HepG2 (cell line): ENCODE measurements around the gene SYT11. TPM values are rescaled to one million over a fixed set of nuclear protein-coding genes. Genes with fewer than 3 reads are reported as not detected.

Source experiments
- CREM ChIP-seq, 2 experiments: sonication (generic) in 1 of 2; formaldehyde crosslinking in 1 of 2; IDR thresholded peaks; 2 replicates each; pipeline versions ENCODE4 v1.4.0 to v1.6.1; 2016 to 2020; ENCODE audit warnings: antibody characterized with exemption in 1 of 2, mild to moderate bottlenecking in 1 of 2, missing genetic modification reagents in 1 of 2
- ELF3 ChIP-seq: IDR thresholded peaks from 2 replicates; pipeline ENCODE4 v1.6.1; 2016; ENCODE audit warnings: missing genetic modification reagents, missing compliant biosample characterization
- ISL2 ChIP-seq: sonication (generic); formaldehyde crosslinking; IDR thresholded peaks from 2 replicates; pipeline ENCODE4 v1.5.0; 2020; ENCODE audit warnings: missing genetic modification reagents
- KLF11 ChIP-seq: IDR thresholded peaks from 2 replicates; pipeline ENCODE4 v1.6.1; 2016; ENCODE audit warnings: missing compliant biosample characterization
- MED1 ChIP-seq: sonication (generic); formaldehyde crosslinking; IDR thresholded peaks from 2 replicates; pipeline ENCODE4 v1.4.0; 2020; ENCODE audit warnings: missing genetic modification reagents
- NFYB ChIP-seq: sonication (generic); formaldehyde crosslinking; IDR thresholded peaks from 2 replicates; pipeline ENCODE4 v1.4.0; 2020; ENCODE audit warnings: missing genetic modification reagents
- PPARG ChIP-seq: conservative IDR thresholded peaks from 2 replicates; pipeline ENCODE4 v1.6.1; 2016; ENCODE audit warnings: missing biosample characterization, missing genetic modification reagents
- SAP130 ChIP-seq: IDR thresholded peaks from 2 replicates; pipeline ENCODE4 v1.6.1; 2016; ENCODE audit warnings: low read depth
- SNAPC2 ChIP-seq: sonication (generic); formaldehyde crosslinking; IDR thresholded peaks from 2 replicates; pipeline ENCODE4 v1.8.1; 2022; ENCODE audit warnings: mild to moderate bottlenecking, missing genetic modification reagents
- TOE1 ChIP-seq: sonication (generic); formaldehyde crosslinking; IDR thresholded peaks from 2 replicates; pipeline ENCODE4 v1.4.0; 2020; ENCODE audit warnings: mild to moderate bottlenecking, missing genetic modification reagents
- ZFP90 ChIP-seq: sonication (generic); formaldehyde crosslinking; IDR thresholded peaks from 2 replicates; pipeline ENCODE4 v1.8.0; 2022; ENCODE audit warnings: missing genetic modification reagents, mild to moderate bottlenecking, inconsistent platforms, borderline replicate concordance
- ZIK1 ChIP-seq: sonication (generic); formaldehyde crosslinking; IDR thresholded peaks from 2 replicates; pipeline ENCODE4 v1.5.0; 2020; ENCODE audit warnings: mild to moderate bottlenecking, low read depth, missing genetic modification reagents, borderline replicate concordance
- ZNF143 ChIP-seq: sonication (generic); formaldehyde crosslinking; IDR thresholded peaks from 2 replicates; pipeline ENCODE4 v1.4.0; 2020; ENCODE audit warnings: missing genetic modification reagents
- ZNF180 ChIP-seq: sonication (generic); formaldehyde crosslinking; IDR thresholded peaks from 2 replicates; pipeline ENCODE4 v1.4.0; 2020; ENCODE audit warnings: low read depth, missing genetic modification reagents, borderline replicate concordance
- ZNF251 ChIP-seq: sonication (generic); formaldehyde crosslinking; IDR thresholded peaks from 2 replicates; pipeline ENCODE4 v1.9.0; 2021; ENCODE audit warnings: mild to moderate bottlenecking, missing genetic modification reagents
- ZNF329 ChIP-seq: sonication (generic); formaldehyde crosslinking; IDR thresholded peaks from 2 replicates; pipeline ENCODE4 v1.9.0; 2021; ENCODE audit warnings: low read depth, mild to moderate bottlenecking, missing genetic modification reagents
- ZNF441 ChIP-seq: sonication (generic); formaldehyde crosslinking; IDR thresholded peaks from 2 replicates; pipeline ENCODE4 v1.7.0; 2021; ENCODE audit warnings: missing genetic modification reagents, borderline replicate concordance
- ZNF839 ChIP-seq: sonication (generic); formaldehyde crosslinking; IDR thresholded peaks from 2 replicates; pipeline ENCODE4 v1.4.0; 2020; ENCODE audit warnings: missing genetic modification reagents, mild to moderate bottlenecking, borderline replicate concordance
- ZSCAN31 ChIP-seq: sonication (generic); formaldehyde crosslinking; IDR thresholded peaks from 2 replicates; pipeline ENCODE4 v1.5.0; 2020; ENCODE audit warnings: low read depth, mild to moderate bottlenecking, missing genetic modification reagents
- polyA plus RNA-seq, 8 experiments: library from polyadenylated mRNA; depleted of rRNA in 3 of 8; stranded (reverse) in 7 of 8; unstranded in 1 of 8; fragments of >200 nt; fragmentation: Illumina TruSeq in 4 of 8; extraction: Trizol in 4 of 8; gene quantifications; 2 replicates each; pipeline versions ENCODE4 v1.2.1 to v1.2.3, GENCODE V29; 2011 to 2016; ENCODE audit warnings: low read depth in 4 of 8, missing spikeins in 1 of 8, mixed read lengths in 1 of 8; ENCODE audit not compliant: insufficient read depth in 1 of 8
- total RNA-seq, 5 experiments: library from RNA; depleted of rRNA; stranded (reverse); fragments of >200 nt; fragmentation: Illumina TruSeq; extraction: Trizol; gene quantifications; 2 replicates each; pipeline ENCODE4 v1.2.3, GENCODE V29; 2016; ENCODE audit warnings: low read depth in 1 of 5
- TF ChIP-seq, protein P1 (sequence below): sonication (generic); formaldehyde crosslinking; IDR thresholded peaks from 2 replicates; pipeline ENCODE4 v1.4.0; 2020; ENCODE audit warnings: missing genetic modification reagents
- TF ChIP-seq, protein P2 (sequence below): sonication (generic); formaldehyde crosslinking; IDR thresholded peaks from 2 replicates; pipeline ENCODE4 v1.4.0; 2020; ENCODE audit warnings: mild to moderate bottlenecking, missing genetic modification reagents
- TF ChIP-seq, protein P3 (sequence below): sonication (generic); formaldehyde crosslinking; conservative IDR thresholded peaks from 2 replicates; pipeline ENCODE4 v1.4.0; 2020; ENCODE audit warnings: missing genetic modification reagents
- TF ChIP-seq, protein P4 (sequence below): sonication (generic); formaldehyde crosslinking; IDR thresholded peaks from 2 replicates; pipeline ENCODE4 v1.5.0; 2020; ENCODE audit warnings: missing genetic modification reagents
- TF ChIP-seq, protein P5 (sequence below): IDR thresholded peaks from 2 replicates; pipeline ENCODE4 v1.6.1; 2016; ENCODE audit warnings: missing compliant biosample characterization, missing genetic modification reagents, borderline replicate concordance

Gene SYT11
- total and polyA plus RNA-seq, 2 of the 13 experiments (the other 11 are each of a cell fraction or from before 2014, with no cell fraction given), result 0.22 to 0.59 TPM

DNA sequence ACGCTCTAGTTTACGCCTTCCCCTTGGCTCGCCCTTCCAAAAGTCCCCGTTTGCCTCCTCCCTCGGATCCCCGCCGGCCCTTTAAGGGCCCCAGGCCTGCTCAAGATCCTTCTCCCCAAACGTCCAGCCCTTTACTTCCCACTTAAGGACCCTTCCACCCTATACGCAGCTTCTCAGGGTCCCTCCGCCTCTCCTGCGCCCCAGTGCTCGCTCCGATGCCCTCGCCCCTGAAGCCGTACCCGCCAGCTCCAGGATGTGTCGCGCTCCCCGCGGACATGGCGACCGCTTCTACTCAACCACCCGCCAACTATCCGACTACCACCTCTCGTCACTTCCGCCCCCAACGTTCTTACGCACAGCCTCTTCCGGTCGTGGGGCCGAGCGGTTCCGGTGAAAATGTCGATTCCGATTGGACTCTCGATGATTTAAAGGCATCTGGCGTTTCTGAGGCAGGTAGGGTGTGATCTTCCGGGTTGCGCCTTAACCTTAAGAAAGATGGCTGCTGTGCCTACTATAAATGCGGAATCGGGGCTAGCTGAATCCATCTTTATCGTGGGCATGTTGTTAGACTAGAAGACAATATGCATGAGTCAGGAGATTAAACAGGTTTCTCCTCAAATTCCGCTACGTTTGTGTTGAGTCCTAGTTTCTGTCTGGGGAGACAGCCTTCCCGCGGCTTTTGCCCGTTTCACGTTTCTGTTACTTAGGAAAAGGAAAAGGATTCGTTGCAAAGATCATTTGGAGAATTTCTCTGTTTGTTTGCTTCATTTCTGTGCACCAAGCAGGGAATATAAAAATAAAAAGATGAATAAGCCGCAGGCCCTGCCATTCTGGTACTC is 74.9 kb downstream of the SYT11 start, which contains the start of gene KHDC4 (continued):
- TF ChIP-seq, protein P1, sequence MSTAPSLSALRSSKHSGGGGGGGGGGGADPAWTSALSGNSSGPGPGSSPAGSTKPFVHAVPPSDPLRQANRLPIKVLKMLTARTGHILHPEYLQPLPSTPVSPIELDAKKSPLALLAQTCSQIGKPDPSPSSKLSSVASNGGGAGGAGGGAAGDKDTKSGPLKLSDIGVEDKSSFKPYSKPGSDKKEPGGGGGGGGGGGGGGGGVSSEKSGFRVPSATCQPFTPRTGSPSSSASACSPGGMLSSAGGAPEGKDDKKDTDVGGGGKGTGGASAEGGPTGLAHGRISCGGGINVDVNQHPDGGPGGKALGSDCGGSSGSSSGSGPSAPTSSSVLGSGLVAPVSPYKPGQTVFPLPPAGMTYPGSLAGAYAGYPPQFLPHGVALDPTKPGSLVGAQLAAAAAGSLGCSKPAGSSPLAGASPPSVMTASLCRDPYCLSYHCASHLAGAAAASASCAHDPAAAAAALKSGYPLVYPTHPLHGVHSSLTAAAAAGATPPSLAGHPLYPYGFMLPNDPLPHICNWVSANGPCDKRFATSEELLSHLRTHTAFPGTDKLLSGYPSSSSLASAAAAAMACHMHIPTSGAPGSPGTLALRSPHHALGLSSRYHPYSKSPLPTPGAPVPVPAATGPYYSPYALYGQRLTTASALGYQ (CRISPR knock-in tag), result peak; percentile 37; the same call in 1 of the 2 replicates
- TF ChIP-seq, protein P2, sequence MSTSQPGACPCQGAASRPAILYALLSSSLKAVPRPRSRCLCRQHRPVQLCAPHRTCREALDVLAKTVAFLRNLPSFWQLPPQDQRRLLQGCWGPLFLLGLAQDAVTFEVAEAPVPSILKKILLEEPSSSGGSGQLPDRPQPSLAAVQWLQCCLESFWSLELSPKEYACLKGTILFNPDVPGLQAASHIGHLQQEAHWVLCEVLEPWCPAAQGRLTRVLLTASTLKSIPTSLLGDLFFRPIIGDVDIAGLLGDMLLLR (CRISPR knock-in tag), result peak; percentile 49; the same call in 1 of the 2 replicates
- TF ChIP-seq ISL2 (CRISPR knock-in tag) (no peak; the same call in 1 of the 2 replicates), ZIK1 (CRISPR knock-in tag) (0 out of 2 replicates have a peak, but pooled peaks have one; percentile 30), ZSCAN31 (CRISPR knock-in tag) (no peak), ZFP90 (CRISPR knock-in tag) (peak; percentile 58; the same call in 1 of the 2 replicates), ZNF143 (peak; percentile 76), SNAPC2 (CRISPR knock-in tag) (peak; percentile 68; the same call in 1 of the 2 replicates), PPARG (CRISPR knock-in tag) (no peak), MED1 (peak; percentile 62), ZNF180 (CRISPR knock-in tag) (no peak), TOE1 (CRISPR knock-in tag) (no peak; the same call in 1 of the 2 replicates), SAP130 (CRISPR knock-in tag) (peak; percentile 94), NFYB (CRISPR knock-in tag) (peak; percentile 86), ZNF441 (CRISPR knock-in tag) (no peak; the same call in 1 of the 2 replicates), ELF3 (CRISPR knock-in tag) (peak; percentile 77), KLF11 (CRISPR knock-in tag) (0 out of 2 replicates have a peak, but pooled peaks have one; percentile 61), ZNF251 (CRISPR knock-in tag) (no peak), ZNF329 (CRISPR knock-in tag) (no peak), ZNF839 (CRISPR knock-in tag) (no peak), CREM (IDR thresholded peaks at IDR 0.05) (peak; percentile 98), CREM (CRISPR knock-in tag; IDR thresholded peaks at IDR 0.05) (no peak)
- TF ChIP-seq, protein P3, sequence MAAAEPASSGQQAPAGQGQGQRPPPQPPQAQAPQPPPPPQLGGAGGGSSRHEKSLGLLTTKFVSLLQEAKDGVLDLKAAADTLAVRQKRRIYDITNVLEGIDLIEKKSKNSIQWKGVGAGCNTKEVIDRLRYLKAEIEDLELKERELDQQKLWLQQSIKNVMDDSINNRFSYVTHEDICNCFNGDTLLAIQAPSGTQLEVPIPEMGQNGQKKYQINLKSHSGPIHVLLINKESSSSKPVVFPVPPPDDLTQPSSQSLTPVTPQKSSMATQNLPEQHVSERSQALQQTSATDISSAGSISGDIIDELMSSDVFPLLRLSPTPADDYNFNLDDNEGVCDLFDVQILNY (CRISPR knock-in tag), result peak; percentile 73; the same call in 1 of the 2 replicates
- TF ChIP-seq, protein P4, sequence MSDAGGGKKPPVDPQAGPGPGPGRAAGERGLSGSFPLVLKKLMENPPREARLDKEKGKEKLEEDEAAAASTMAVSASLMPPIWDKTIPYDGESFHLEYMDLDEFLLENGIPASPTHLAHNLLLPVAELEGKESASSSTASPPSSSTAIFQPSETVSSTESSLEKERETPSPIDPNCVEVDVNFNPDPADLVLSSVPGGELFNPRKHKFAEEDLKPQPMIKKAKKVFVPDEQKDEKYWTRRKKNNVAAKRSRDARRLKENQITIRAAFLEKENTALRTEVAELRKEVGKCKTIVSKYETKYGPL (CRISPR knock-in tag), result no peak
- TF ChIP-seq, protein P5, sequence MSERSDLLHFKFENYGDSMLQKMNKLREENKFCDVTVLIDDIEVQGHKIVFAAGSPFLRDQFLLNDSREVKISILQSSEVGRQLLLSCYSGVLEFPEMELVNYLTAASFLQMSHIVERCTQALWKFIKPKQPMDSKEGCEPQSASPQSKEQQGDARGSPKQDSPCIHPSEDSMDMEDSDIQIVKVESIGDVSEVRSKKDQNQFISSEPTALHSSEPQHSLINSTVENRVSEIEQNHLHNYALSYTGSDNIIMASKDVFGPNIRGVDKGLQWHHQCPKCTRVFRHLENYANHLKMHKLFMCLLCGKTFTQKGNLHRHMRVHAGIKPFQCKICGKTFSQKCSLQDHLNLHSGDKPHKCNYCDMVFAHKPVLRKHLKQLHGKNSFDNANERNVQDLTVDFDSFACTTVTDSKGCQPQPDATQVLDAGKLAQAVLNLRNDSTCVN (CRISPR knock-in tag), result peak; percentile 42; the same call in 1 of the 2 replicates
